CD14-positive monocyte (primary cell): ENCODE data around the gene PRKN. TPM values are rescaled to one million over a fixed set of nuclear protein-coding genes. Genes with fewer than 3 reads are reported as not detected.

Source experiments
- DNase-seq, 3 donors: peaks; one replicate each; pipeline ENCODE4 v3.0.0-alpha.2; 2011 to 2022
- H2AFZ ChIP-seq: 2 replicates; pipeline ENCODE4 v1.6.0; 2012; ENCODE audit warnings: mild to moderate bottlenecking, low read depth, low read length, inconsistent platforms; ENCODE audit not compliant: insufficient read depth, poor library complexity, severe bottlenecking
- H3K27ac ChIP-seq, 2 donors: 1 replicate in 1 of 2; 2 replicates in 1 of 2; pipeline ENCODE4 v1.5.1; 2012 to 2013; ENCODE audit warnings: low read length in 2 of 2, control low read depth in 1 of 2, inconsistent platforms in 1 of 2, low read depth in 1 of 2, mild to moderate bottlenecking in 1 of 2
- H3K27me3 ChIP-seq, 2 donors: one replicate each; pipeline versions ENCODE4 v1.6.0 to v1.6.1; 2011 to 2013; ENCODE audit warnings: low read length in 2 of 2; ENCODE audit not compliant: control insufficient read depth in 2 of 2, insufficient read depth in 2 of 2
- H3K36me3 ChIP-seq, 2 donors: replicated peaks in 1 of 2; 1 replicate in 1 of 2; 2 replicates in 1 of 2; pipeline versions ENCODE4 v1.5.1 to v1.6.1; 2012 to 2013; ENCODE audit warnings: low read length in 2 of 2, control low read depth in 1 of 2, inconsistent platforms in 1 of 2, mild to moderate bottlenecking in 1 of 2; ENCODE audit not compliant: insufficient read depth in 2 of 2, control insufficient read depth in 1 of 2
- H3K4me1 ChIP-seq, 2 donors: 1 replicate in 1 of 2; 2 replicates in 1 of 2; pipeline versions ENCODE4 v1.5.1 to v1.6.1; 2012 to 2013; ENCODE audit warnings: low read length in 2 of 2, control low read depth in 1 of 2, inconsistent platforms in 1 of 2, mild to moderate bottlenecking in 1 of 2, moderate library complexity in 1 of 2; ENCODE audit not compliant: insufficient read depth in 2 of 2, control insufficient read depth in 1 of 2
- H3K4me2 ChIP-seq: replicated peaks from 2 replicates; pipeline ENCODE3; 2012; ENCODE audit warnings: low read length, moderate library complexity, mild to moderate bottlenecking; ENCODE audit not compliant: poor library complexity, severe bottlenecking; ENCODE audit errors: extremely low read depth
- H3K4me3 ChIP-seq, 3 experiments: fragments of 200-600 bp in 1 of 3; sonication (generic) in 1 of 3; replicated peaks in 1 of 3; 1 replicate in 2 of 3; 2 replicates in 1 of 3; pipeline ENCODE4 v1.5.1; 2011 to 2013; ENCODE audit warnings: low read length in 3 of 3, mild to moderate bottlenecking in 3 of 3, control low read depth in 2 of 3, low read depth in 2 of 3, inconsistent platforms in 1 of 3, moderate library complexity in 1 of 3
- H3K79me2 ChIP-seq: 2 replicates; pipeline ENCODE4 v1.6.0; 2012; ENCODE audit warnings: mild to moderate bottlenecking, control low read depth, inconsistent platforms, low read length, moderate library complexity; ENCODE audit not compliant: insufficient read depth
- H3K9ac ChIP-seq: 2 replicates; pipeline ENCODE4 v1.6.0; 2017; ENCODE audit warnings: low read length, mild to moderate bottlenecking; ENCODE audit not compliant: insufficient read depth, poor library complexity, severe bottlenecking
- H3K9me3 ChIP-seq, 2 donors: replicated peaks in 1 of 2; 1 replicate in 1 of 2; 2 replicates in 1 of 2; pipeline versions ENCODE4 v1.5.1 to v1.6.1; 2012 to 2013; ENCODE audit warnings: low read length in 2 of 2, control low read depth in 1 of 2; ENCODE audit not compliant: control insufficient read depth in 1 of 2, insufficient read depth in 1 of 2
- H4K20me1 ChIP-seq: 2 replicates; pipeline ENCODE4 v1.6.0; 2012; ENCODE audit warnings: mild to moderate bottlenecking, low read length, control low read depth, moderate library complexity; ENCODE audit not compliant: insufficient read depth
- H3K27ac Mint-ChIP-seq, 7 donors: one replicate each; pipeline ENCODE4 v1.8.0; 2020; ENCODE audit warnings: mild to moderate bottlenecking in 7 of 7, mixed read lengths in 7 of 7, moderate library complexity in 6 of 7, inconsistent platforms in 2 of 7
- H3K27me3 Mint-ChIP-seq, 3 donors: one replicate each; pipeline ENCODE4 v1.8.0; 2021 to 2022; ENCODE audit warnings: low read depth in 3 of 3, mild to moderate bottlenecking in 3 of 3, mixed read lengths in 3 of 3, moderate library complexity in 3 of 3, inconsistent platforms in 1 of 3
- H3K36me3 Mint-ChIP-seq, 2 donors: one replicate each; pipeline ENCODE4 v1.8.0; 2020; ENCODE audit warnings: mixed read lengths in 2 of 2, inconsistent platforms in 1 of 2, mild to moderate bottlenecking in 1 of 2
- H3K4me1 Mint-ChIP-seq: one replicate; pipeline ENCODE4 v1.8.0; 2020; ENCODE audit warnings: mild to moderate bottlenecking, mixed read lengths
- H3K4me3 Mint-ChIP-seq, 2 donors: one replicate each; pipeline ENCODE4 v1.8.0; 2020; ENCODE audit warnings: mild to moderate bottlenecking in 2 of 2, mixed read lengths in 2 of 2, moderate library complexity in 1 of 2
- H3K9me3 Mint-ChIP-seq, 7 donors: one replicate each; pipeline ENCODE4 v1.8.0; 2020 to 2022; ENCODE audit warnings: mixed read lengths in 7 of 7, mild to moderate bottlenecking in 6 of 7, moderate library complexity in 6 of 7, inconsistent platforms in 2 of 7
- CTCF ChIP-seq: fragments of 200-600 bp; IDR thresholded peaks from one replicate; pipeline ENCODE4 v1.8.0; 2022; ENCODE audit warnings: antibody characterized with exemption, mild to moderate bottlenecking
- WGBS: methylation state at CpG from one replicate; pipeline ENCODE4 v1.1.5; 2013; ENCODE audit warnings: missing lambda C conversion rate; ENCODE audit not compliant: insufficient coverage; 5-methylcytosine and 5-hydroxymethylcytosine counted together
- intact Hi-C, 2 donors: fragments of 100-400 bp; cut with micrococcal nuclease; formaldehyde crosslinking; loops; one replicate each; pipeline versions ENCODE4 v1.15.0 to v1.15.1; 2023
- polyA plus RNA-seq, 3 donors: library from polyadenylated mRNA; depleted of rRNA in 1 of 3; unstranded in 2 of 3; stranded (reverse) in 1 of 3; fragments of 300-500 nt in 2 of 3; fragments of >200 nt in 1 of 3; fragmentation: Illumina TruSeq in 2 of 3; gene quantifications; 1 replicate in 2 of 3; 2 replicates in 1 of 3; pipeline ENCODE4 v1.2.3, GENCODE V29; 2012 to 2021

PRKN gene
- polyA plus RNA-seq, 3 donors: 0.19 to 0.21 TPM; not detected in 1

- Mint-ChIP-seq H3K27ac (no peak overlapping the region), H3K4me3 (no peak overlapping the region), H3K36me3 (no peaks in the 10 kb centered on the region), H3K4me1 (no peaks in the 10 kb centered on the region), H3K27me3 (no peaks in the 10 kb centered on the region), H3K9me3 (peaks cover 14 to 38% (median 18%) of the 10 kb centered on the region in 7 donors)
- no peak for DNase-seq
- Histone ChIP-seq H4K20me1 (no peaks in the 10 kb centered on the region), H3K27ac (no peak overlapping the region), H3K4me1 (no peaks in the 10 kb centered on the region), H3K27me3 (no peaks in the 10 kb centered on the region), H3K9ac (no peak overlapping the region), H3K79me2 (no peaks in the 10 kb centered on the region), H3K36me3 (no peaks in the 10 kb centered on the region), H2AFZ (no peak overlapping the region), H3K4me3 (no peak overlapping the region), H3K4me2 (no peak overlapping the region), H3K9me3 (peaks cover 19 to 52% of the 10 kb centered on the region in 2 donors)
- no CpG with 5 or more reads among the region's 4 CpGs for WGBS
- intact Hi-C loops: no loop called here
- no peak for TF ChIP-seq CTCF
These were observed 1069.4 kb downstream of the PRKN start for GRCh38 chr6:161658211-161658610.

- Histone ChIP-seq H3K4me1 (no peaks in the 10 kb centered on the region), H3K9ac (no peak overlapping the region), H3K4me2 (no peak overlapping the region), H3K79me2 (no peaks in the 10 kb centered on the region), H3K4me3 (no peak overlapping the region), H3K9me3 (peaks cover 8 to 26% of the 10 kb centered on the region in 2 donors), H3K27me3 (no peaks in the 10 kb centered on the region), H2AFZ (no peak overlapping the region), H3K36me3 (no peaks in the 10 kb centered on the region), H4K20me1 (no peaks in the 10 kb centered on the region), H3K27ac (no peak overlapping the region)
- intact Hi-C loops: no loop called here
- Mint-ChIP-seq H3K9me3 (peaks cover 2 to 28% (median 9%) of the 10 kb centered on the region in 7 donors), H3K36me3 (no peaks in the 10 kb centered on the region), H3K27me3 (no peaks in the 10 kb centered on the region), H3K4me1 (no peaks in the 10 kb centered on the region), H3K27ac (no peak overlapping the region), H3K4me3 (no peak overlapping the region)
- no peak for TF ChIP-seq CTCF
- no peak for DNase-seq
- 92% methylated on average over 6 of the region's 6 CpGs for WGBS
These were observed 1073.4 kb downstream of the PRKN start for GRCh38 chr6:161654209-161654608.
